HCT116 (cell line): ENCODE measurements around the gene PSMD5. TPM values are rescaled to one million over a fixed set of nuclear protein-coding genes. Genes with fewer than 3 reads are reported as not detected.

ENCODE experiments used
- ATAC-seq: fragments of 200-7000 bp; cut with Tn5 transposase; 2 replicates; pipeline ENCODE4 v1.9.1; 2020; ENCODE audit warnings: mild to moderate bottlenecking, moderate library complexity
- BruUV-seq: library from RNA; stranded (reverse); fragments of 400-500 nt; replicated peaks from 2 replicates; lab custom pipeline; 2021; lab: Mats Ljungman, UMichigan
- CTCF ChIA-PET: fragments of 300-600 bp; sonication (Branson Sonifier 250); formaldehyde crosslinking; loops from one replicate; lab custom pipeline; 2021; ENCODE audit warnings: antibody characterized with exemption; lab: Charles Lee
- POLR2A ChIA-PET: fragments of 300-600, 350-600 bp; sonication (Branson Sonifier 250); formaldehyde crosslinking; loops from one replicate; lab custom pipeline; 2021; ENCODE audit warnings: antibody characterized with exemption; lab: Charles Lee
- RAD21 ChIA-PET, 2 experiments: fragments of 300-600 bp; sonication (Branson Sonifier 250); formaldehyde crosslinking; loops; one replicate each; lab custom pipeline; 2023; ENCODE audit warnings: low total read pairs in 2 of 2; ENCODE audit not compliant: uncharacterized antibody in 2 of 2, unreplicated experiment in 2 of 2, low non-redundant PET in 1 of 2; lab: Charles Lee
- DNase-seq: peaks from one replicate; pipeline ENCODE4 v3.0.0-alpha.2; 2010; ENCODE audit warnings: low read depth, low spot score
- H2AFZ ChIP-seq: fragments of 200-600 bp; shearing (Covaris generic), sonication (generic); 2 replicates; pipeline ENCODE4 v1.6.1; 2017; ENCODE audit warnings: low read depth, mixed run types, mixed read lengths, antibody characterized with exemption, low read length; ENCODE audit not compliant: poor library complexity, severe bottlenecking
- H3K27ac ChIP-seq: 2 replicates; pipeline ENCODE4 v1.5.1; 2012; ENCODE audit warnings: low read depth, low read length
- H3K27me3 ChIP-seq: fragments of 200-600 bp; sonication (generic); 2 replicates; pipeline ENCODE4 v1.6.1; 2016; ENCODE audit warnings: mixed run types, low read length, mixed read lengths; ENCODE audit not compliant: insufficient read depth
- H3K36me3 ChIP-seq, 2 experiments: fragments of 200-500 bp in 1 of 2; fragments of 200-600 bp in 1 of 2; sonication (Bioruptor generic) in 1 of 2; sonication (generic) in 1 of 2; 2 replicates each; pipeline versions ENCODE4 v1.5.1 to v1.6.1; 2014 to 2016; ENCODE audit warnings: low read length in 2 of 2, inconsistent platforms in 1 of 2, mixed read lengths in 1 of 2, mixed run types in 1 of 2; ENCODE audit not compliant: insufficient read depth in 2 of 2, control insufficient read depth in 1 of 2
- H3K4me1 ChIP-seq, 2 experiments: fragments of 200-600 bp in 1 of 2; sonication (generic) in 1 of 2; 2 replicates each; pipeline versions ENCODE4 v1.5.1 to v1.6.1; 2012 to 2017; ENCODE audit warnings: low read length in 2 of 2, inconsistent platforms in 1 of 2, mild to moderate bottlenecking in 1 of 2, mixed read lengths in 1 of 2, mixed run types in 1 of 2, moderate library complexity in 1 of 2; ENCODE audit not compliant: insufficient read depth in 2 of 2, control insufficient read depth in 1 of 2
- H3K4me2 ChIP-seq: fragments of 200-600 bp; sonication (generic); 2 replicates; pipeline ENCODE4 v1.6.1; 2017; ENCODE audit warnings: mixed run types, low read length, mixed read lengths
- H3K4me3 ChIP-seq, 2 experiments: fragments of 200-600 bp in 1 of 2; sonication (generic) in 1 of 2; replicated peaks in 1 of 2; 2 replicates each; pipeline ENCODE4 v1.5.1; 2011 to 2016; ENCODE audit warnings: low read length in 2 of 2, control low read depth in 1 of 2, low read depth in 1 of 2, mild to moderate bottlenecking in 1 of 2, mixed read lengths in 1 of 2, mixed run types in 1 of 2
- H3K79me2 ChIP-seq: fragments of 200-600 bp; sonication (generic); 2 replicates; pipeline ENCODE4 v1.6.1; 2017; ENCODE audit warnings: mild to moderate bottlenecking, mixed run types, low read length, moderate library complexity, mixed read lengths; ENCODE audit not compliant: insufficient read depth
- H3K9ac ChIP-seq: fragments of 200-600 bp; sonication (generic); 2 replicates; pipeline ENCODE4 v1.6.1; 2016; ENCODE audit warnings: low read length, mixed read lengths
- H3K9me2 ChIP-seq: fragments of 200-600 bp; sonication (generic), shearing (Covaris generic); 2 replicates; pipeline ENCODE4 v1.6.1; 2017; ENCODE audit warnings: mixed run types, mild to moderate bottlenecking, moderate library complexity; ENCODE audit not compliant: insufficient read depth
- H3K9me3 ChIP-seq, 2 experiments: fragments of 200-500 bp in 1 of 2; fragments of 200-600 bp in 1 of 2; sonication (Bioruptor generic) in 1 of 2; sonication (generic) in 1 of 2; 2 replicates each; pipeline ENCODE4 v1.6.1; 2014 to 2017; ENCODE audit warnings: low read length in 2 of 2, mixed read lengths in 2 of 2, inconsistent platforms in 1 of 2, low read depth in 1 of 2, mild to moderate bottlenecking in 1 of 2, mixed run types in 1 of 2, moderate library complexity in 1 of 2; ENCODE audit not compliant: control insufficient read depth in 1 of 2, insufficient read depth in 1 of 2
- H4K20me1 ChIP-seq: fragments of 200-600 bp; sonication (generic), shearing (Covaris generic); 2 replicates; pipeline ENCODE4 v1.6.1; 2017; ENCODE audit warnings: mixed run types, mild to moderate bottlenecking, moderate library complexity; ENCODE audit not compliant: insufficient read depth
- CBX3 ChIP-seq: IDR thresholded peaks from 2 replicates; pipeline ENCODE4 v1.6.1; 2012; ENCODE audit warnings: low read depth
- CEBPB ChIP-seq: IDR thresholded peaks from 2 replicates; pipeline ENCODE4 v1.6.1; 2012; ENCODE audit warnings: low read depth
- EGR1 ChIP-seq: IDR thresholded peaks from 2 replicates; pipeline ENCODE4 v1.6.1; 2012; ENCODE audit warnings: low read depth
- ELF1 ChIP-seq: IDR thresholded peaks from 2 replicates; pipeline ENCODE4 v1.6.1; 2012; ENCODE audit warnings: low read depth, borderline replicate concordance
- EZH2 ChIP-seq: fragments of 200-600 bp; sonication (generic); IDR thresholded peaks from 2 replicates; pipeline ENCODE4 v1.6.1; 2017; ENCODE audit warnings: antibody characterized with exemption, mixed run types
- FOSL1 ChIP-seq: IDR thresholded peaks from 2 replicates; pipeline ENCODE4 v1.6.1; 2012; ENCODE audit warnings: low read depth
- JUND ChIP-seq: IDR thresholded peaks from 2 replicates; pipeline ENCODE4 v1.6.1; 2012
- MAX ChIP-seq: IDR thresholded peaks from 2 replicates; pipeline ENCODE4 v1.6.1; 2012
- POLR2A ChIP-seq: IDR thresholded peaks from 2 replicates; pipeline ENCODE4 v1.7.0; 2011; ENCODE audit warnings: borderline replicate concordance; ENCODE audit not compliant: insufficient read depth, insufficient read length; ENCODE audit errors: extremely low read depth
- POLR2AphosphoS5 ChIP-seq: IDR thresholded peaks from 2 replicates; pipeline ENCODE4 v1.6.1; 2011; ENCODE audit warnings: mild to moderate bottlenecking, low read depth, low read length, moderate library complexity
- RAD21 ChIP-seq: IDR thresholded peaks from 2 replicates; pipeline ENCODE4 v1.6.1; 2012; ENCODE audit warnings: low read depth, mild to moderate bottlenecking
- SIN3A ChIP-seq: IDR thresholded peaks from 2 replicates; pipeline ENCODE4 v1.6.1; 2012; ENCODE audit warnings: low read depth
- SP1 ChIP-seq: IDR thresholded peaks from 2 replicates; pipeline ENCODE4 v1.6.1; 2012; ENCODE audit warnings: low read depth
- SRF ChIP-seq: IDR thresholded peaks from 2 replicates; pipeline ENCODE4 v1.6.1; 2012; ENCODE audit warnings: low read depth
- TCF7L2 ChIP-seq: IDR thresholded peaks from 2 replicates; pipeline ENCODE4 v1.7.0; 2011; ENCODE audit warnings: borderline replicate concordance, inconsistent platforms; ENCODE audit not compliant: insufficient read depth, insufficient read length; ENCODE audit errors: extremely low read depth
- YY1 ChIP-seq: IDR thresholded peaks from 2 replicates; pipeline ENCODE4 v1.6.1; 2011; ENCODE audit warnings: low read length, low read depth, moderate library complexity, mild to moderate bottlenecking; ENCODE audit not compliant: insufficient replicate concordance; ENCODE audit errors: extremely low read depth
- ZFX ChIP-seq: fragments of 450-650 bp; IDR thresholded peaks from 2 replicates; pipeline ENCODE4 v1.6.1; 2017
- intact Hi-C: fragments of 100-400 bp; cut with micrococcal nuclease; formaldehyde crosslinking; loops from 2 replicates; pipeline ENCODE4 v1.10.0; 2022
- total RNA-seq: library from RNA; stranded (reverse); gene quantifications from one replicate; pipeline ENCODE4 v1.2.1, GENCODE V29; 2021; ENCODE audit not compliant: unreplicated experiment

PSMD5 gene
- total RNA-seq, 1 experiment from 2014 or later = 64.3 TPM

GRCh38 chr9:120777229-120777628 is 65.5 kb downstream of the PSMD5 start:
- Histone ChIP-seq H4K20me1 (no peaks in the 10 kb centered on the region), H3K4me1 (no peaks in the 10 kb centered on the region), H3K79me2 (peaks cover 34% of the 10 kb centered on the region), H3K36me3 (peaks cover 21 to 29% of the 10 kb centered on the region in 2 experiments; a peak in 3 of 4 replicates), H2AFZ (no peak overlapping the region), H3K27ac (no peak overlapping the region), H3K9me2 (no peaks in the 10 kb centered on the region), H3K27me3 (no peaks in the 10 kb centered on the region), H3K4me3 (no peak overlapping the region), H3K9ac (no peak overlapping the region), H3K4me2 (no peak overlapping the region), H3K9me3 (no peaks in the 10 kb centered on the region)
- TF ChIP-seq ELF1 = no peak
- TF ChIP-seq JUND = no peak
- TF ChIP-seq ZFX = no peak
- no peak for TF ChIP-seq SIN3A
- no peak for TF ChIP-seq SP1
- TF ChIP-seq CBX3 = no peak
- no peak for TF ChIP-seq SRF
- TF ChIP-seq POLR2A = no peak
- no peak for TF ChIP-seq RAD21
- TF ChIP-seq MAX = no peak
- no peak for TF ChIP-seq POLR2AphosphoS5
- TF ChIP-seq YY1 = no peak
- TF ChIP-seq EZH2 = no peak
- ChIA-PET CTCF (no interaction called here), POLR2A (no interaction called here), RAD21 (no interaction called here)
- intact Hi-C loops = no loop called here
- no peak for ATAC-seq
- BruUV-seq = no TSS peak
- DNase-seq = no peak

- H2AFZ ChIP-seq = no peak overlapping the region
- DNase-seq = no peak
- peaks cover 30% of the 10 kb centered on the region for H3K79me2 ChIP-seq
- no peaks in the 10 kb centered on the region for H4K20me1 ChIP-seq
- H3K9me3 ChIP-seq = no peaks in the 10 kb centered on the region
- BruUV-seq = no TSS peak
- H3K27me3 ChIP-seq = no peaks in the 10 kb centered on the region
- ChIA-PET CTCF (no interaction called here), POLR2A (no interaction called here), RAD21 (no interaction called here)
- H3K9ac ChIP-seq = no peak overlapping the region
- no peak for ATAC-seq
- no peak overlapping the region for H3K4me2 ChIP-seq
- no peak overlapping the region for H3K27ac ChIP-seq
- peaks cover 21 to 29% of the 10 kb centered on the region in 2 experiments; a peak in 3 of 4 replicates for H3K36me3 ChIP-seq
- H3K4me3 ChIP-seq = no peak overlapping the region
- no peaks in the 10 kb centered on the region for H3K4me1 ChIP-seq
- intact Hi-C loops = no loop called here
- no peak for TF ChIP-seq TCF7L2
- TF ChIP-seq EGR1 = no peak
- TF ChIP-seq POLR2AphosphoS5 = no peak
- no peak for TF ChIP-seq MAX
- no peak for TF ChIP-seq CEBPB
- TF ChIP-seq CBX3 = no peak
- TF ChIP-seq FOSL1 = no peak
- no peak for TF ChIP-seq SIN3A
- no peak for TF ChIP-seq YY1
- no peak for TF ChIP-seq ELF1
- TF ChIP-seq SRF = no peak
- no peaks in the 10 kb centered on the region for H3K9me2 ChIP-seq
Observed at GRCh38 chr9:120776788-120777187, 65.9 kb downstream of the PSMD5 start.
